ENCODE results near the gene SSR2.

SSR2 gene

DNA sequence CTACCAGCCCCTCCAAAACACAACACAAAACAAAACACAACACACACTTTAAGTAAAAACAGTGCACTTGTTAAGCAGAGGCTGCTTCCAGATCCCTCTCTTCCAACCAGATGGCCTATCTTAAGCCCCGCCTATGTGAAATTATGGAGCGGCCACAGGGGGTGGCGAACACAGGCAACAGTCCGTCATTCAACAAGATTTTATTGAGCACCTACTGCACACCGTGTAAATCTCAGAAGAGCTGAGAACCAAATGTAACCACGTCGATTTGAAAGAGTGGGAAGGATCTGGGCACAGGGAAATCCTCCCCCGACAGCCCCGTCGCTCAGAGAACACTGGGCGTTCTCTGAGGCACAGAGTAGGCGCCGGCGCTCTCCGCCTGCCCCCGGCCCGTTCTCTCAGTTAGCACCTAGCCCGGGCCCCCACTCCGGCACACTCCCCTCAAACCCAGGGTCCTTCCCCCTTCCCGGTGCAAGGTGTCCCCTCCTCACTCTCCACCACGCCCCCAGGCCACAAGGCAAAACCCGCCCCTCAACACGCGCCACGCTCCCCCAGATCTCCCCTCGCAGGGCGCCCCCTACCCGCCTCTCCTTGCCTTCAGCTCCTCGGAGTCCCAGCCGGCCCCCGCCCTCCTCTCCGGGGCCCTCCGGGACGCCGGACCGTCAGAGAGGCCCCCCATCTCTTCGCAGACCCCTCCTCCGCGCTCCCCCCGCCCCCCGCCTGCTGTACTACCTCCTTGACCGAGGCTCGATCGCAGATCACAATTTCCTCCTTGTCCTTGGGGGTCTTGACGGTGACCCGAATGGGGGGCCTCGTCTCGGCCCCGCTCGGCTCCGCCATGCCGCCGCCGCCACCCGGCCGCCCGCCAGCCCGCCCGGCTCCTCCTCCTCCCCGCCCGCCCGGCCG lies 32.4 kb upstream of the SSR2 start:
- Histone ChIP-seq H3K9me3 (replicated peaks in 1 of 2; ENCODE audit: control insufficient read depth in 2 of 2, insufficient read depth in 1 of 2, low read depth in 1 of 2, low read length in 2 of 2) (no peaks in the 10 kb centered on the region), H2AFZ (ENCODE audit: low read length) (peak overlapping the region; percentile 89), H3K23ac (ENCODE audit: low read depth, low read length, poor library complexity) (peak overlapping the region; percentile 62), H3K27ac (replicated peaks; ENCODE audit: low read length) (peak overlapping the region; percentile 64), H2AK5ac (ENCODE audit: low read depth, low read length) (peak overlapping the region; percentile 17), H3K36me3 (replicated peaks in 1 of 2; ENCODE audit: control insufficient read depth in 2 of 2, insufficient read depth in 2 of 2, low read length in 2 of 2) (peaks cover 27 to 59% of the 10 kb centered on the region in 2 donors), H3K27me3 (ENCODE audit: control insufficient read depth in 3 of 3, insufficient read depth in 3 of 3, low read depth in 1 of 3, low read length in 3 of 3) (no peaks in the 10 kb centered on the region), H3K18ac (ENCODE audit: low read length) (peak overlapping the region; percentile 92), H2BK15ac (ENCODE audit: low read length) (peak overlapping the region; percentile 23), H4K91ac (ENCODE audit: low read depth, low read length, poor library complexity) (no peak overlapping the region), H3K14ac (ENCODE audit: low read length) (no peak overlapping the region), H3K4ac (ENCODE audit: low read length) (no peak overlapping the region), H3K4me1 (ENCODE audit: control insufficient read depth in 2 of 2, insufficient read depth in 1 of 2, low read depth in 1 of 2, low read length in 2 of 2) (peaks cover 4 to 7% of the 10 kb centered on the region in 2 donors), H2BK120ac (ENCODE audit: low read depth, low read length) (no peak overlapping the region), H3K4me2 (ENCODE audit: insufficient read depth, low read length, poor library complexity, severe bottlenecking) (peak overlapping the region; percentile 64), H4K8ac (ENCODE audit: low read depth, low read length) (no peak overlapping the region), H3K9ac (ENCODE audit: low read depth, low read length, poor library complexity) (peak overlapping the region; percentile 79), H2BK5ac (ENCODE audit: low read length) (no peak overlapping the region), H3K79me1 (ENCODE audit: low read depth, low read length) (peaks cover 13% of the 10 kb centered on the region), H2BK12ac (ENCODE audit: low read length) (no peak overlapping the region), H3K4me3 (ENCODE audit: low read length in 2 of 2) (peak overlapping the region; percentile 92 to 100)
- peak; percentile 79 for DNase-seq (ENCODE audit: low spot score)
- WGBS, 2 donors (ENCODE audit: extremely low coverage in 2 of 2, insufficient read length in 2 of 2, insufficient replicate concordance in 1 of 2), result no CpG with 5 or more reads among the region's 63 CpGs

DNA sequence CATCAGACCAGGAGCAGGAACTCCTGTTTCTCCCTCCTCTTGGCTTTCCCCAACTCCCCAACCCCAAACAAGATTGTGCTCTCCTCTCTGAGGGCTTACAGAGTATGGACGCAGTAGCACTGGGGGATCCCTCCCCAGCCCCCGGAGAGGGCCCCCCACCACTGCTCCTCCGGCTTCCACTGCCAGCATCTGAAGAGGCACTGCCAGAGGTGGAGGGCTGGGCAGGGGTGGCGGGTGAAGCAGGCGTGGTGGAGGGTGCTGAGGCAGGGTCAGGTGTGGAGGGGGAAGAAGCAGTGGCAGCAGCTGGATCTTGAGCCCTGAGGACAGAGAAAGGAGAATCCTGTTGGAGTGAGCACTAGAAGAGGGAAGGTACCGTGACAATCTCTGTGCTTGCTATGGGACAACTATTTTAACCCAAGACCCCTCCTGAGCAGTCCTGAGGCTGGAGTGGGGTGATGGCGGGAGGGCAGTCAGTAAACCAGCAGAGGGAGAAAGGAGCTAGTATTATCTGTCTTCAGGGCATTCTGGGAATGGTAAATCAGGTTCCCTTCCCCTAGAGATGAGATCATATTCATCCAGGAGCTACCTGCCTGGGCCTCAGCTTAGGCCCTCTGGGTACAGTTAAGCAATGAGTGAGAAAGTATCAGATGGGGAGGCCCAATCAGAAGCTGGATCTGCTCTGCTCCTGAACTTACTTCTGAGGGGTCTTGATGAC lies 30.4 kb upstream of the SSR2 start:
- Histone ChIP-seq H3K9me3 (replicated peaks in 1 of 2; ENCODE audit: control insufficient read depth in 2 of 2, insufficient read depth in 1 of 2, low read depth in 1 of 2, low read length in 2 of 2) (no peaks in the 10 kb centered on the region), H4K8ac (ENCODE audit: low read depth, low read length) (no peak overlapping the region), H2BK5ac (ENCODE audit: low read length) (no peak overlapping the region)

DNA sequence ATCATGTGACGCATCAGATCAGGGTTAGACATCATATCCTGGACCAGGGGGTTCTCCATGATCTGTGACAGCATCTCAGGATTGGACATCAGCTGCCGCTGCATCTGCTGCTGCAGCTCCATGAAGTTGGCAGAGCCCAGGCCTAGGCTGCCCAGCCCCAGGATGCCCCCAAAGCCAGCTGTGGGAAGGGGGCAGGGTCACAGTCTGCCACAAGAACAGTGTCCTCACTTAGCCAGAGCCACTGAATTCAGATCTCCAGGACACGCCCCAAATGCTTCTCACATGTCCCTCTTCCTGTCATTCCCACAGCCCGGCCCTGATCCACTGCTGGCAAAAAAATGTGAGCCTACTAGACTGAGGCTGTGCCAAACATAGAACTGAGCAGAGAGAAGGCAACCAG lies 29.6 kb upstream of the SSR2 start:
- peaks cover 26 to 61% of the 10 kb centered on the region in 2 donors for H3K36me3 ChIP-seq (replicated peaks in 1 of 2; ENCODE audit: control insufficient read depth in 2 of 2, insufficient read depth in 2 of 2, low read length in 2 of 2)
- no peak overlapping the region for H4K91ac ChIP-seq (ENCODE audit: low read depth, low read length, poor library complexity)
- no peak overlapping the region for H2BK120ac ChIP-seq (ENCODE audit: low read depth, low read length)
- peaks cover under 1 to 3% of the 10 kb centered on the region in 2 donors for H3K4me1 ChIP-seq (ENCODE audit: control insufficient read depth in 2 of 2, insufficient read depth in 1 of 2, low read depth in 1 of 2, low read length in 2 of 2)
- no peak overlapping the region for H3K4me2 ChIP-seq (ENCODE audit: insufficient read depth, low read length, poor library complexity, severe bottlenecking)
- H2BK5ac ChIP-seq (ENCODE audit: low read length), result no peak overlapping the region
- no peak overlapping the region for H3K27ac ChIP-seq (replicated peaks; ENCODE audit: low read length)
- no peak overlapping the region for H3K4me3 ChIP-seq (ENCODE audit: low read length in 2 of 2)
- peak overlapping the region; percentile 47 for H3K23ac ChIP-seq (ENCODE audit: low read depth, low read length, poor library complexity)
- no peak overlapping the region for H3K18ac ChIP-seq (ENCODE audit: low read length)
- H2BK15ac ChIP-seq (ENCODE audit: low read length), result no peak overlapping the region
- no peak overlapping the region for H3K4ac ChIP-seq (ENCODE audit: low read length)
- DNase-seq (ENCODE audit: low spot score), result no peak
- peaks cover 13% of the 10 kb centered on the region for H3K79me1 ChIP-seq (ENCODE audit: low read depth, low read length)
- H2AFZ ChIP-seq (ENCODE audit: low read length), result no peak overlapping the region
- no peak overlapping the region for H2BK12ac ChIP-seq (ENCODE audit: low read length)
- no peaks in the 10 kb centered on the region for H3K9me3 ChIP-seq (replicated peaks in 1 of 2; ENCODE audit: control insufficient read depth in 2 of 2, insufficient read depth in 1 of 2, low read depth in 1 of 2, low read length in 2 of 2)
- no peak overlapping the region for H2AK5ac ChIP-seq (ENCODE audit: low read depth, low read length)
- H4K8ac ChIP-seq (ENCODE audit: low read depth, low read length), result no peak overlapping the region
- no peak overlapping the region for H3K9ac ChIP-seq (ENCODE audit: low read depth, low read length, poor library complexity)
- H3K27me3 ChIP-seq (ENCODE audit: control insufficient read depth in 3 of 3, insufficient read depth in 3 of 3, low read depth in 1 of 3, low read length in 3 of 3), result no peaks in the 10 kb centered on the region
- no CpG with 5 or more reads among the region's 4 CpGs for WGBS, 2 donors (ENCODE audit: extremely low coverage in 2 of 2, insufficient read length in 2 of 2, insufficient replicate concordance in 1 of 2)
- no peak overlapping the region for H3K14ac ChIP-seq (ENCODE audit: low read length)

More for the DNA sequence above, 30.4 kb upstream of the SSR2 start:
- Histone ChIP-seq H3K18ac (ENCODE audit: low read length) (no peak overlapping the region), H2BK120ac (ENCODE audit: low read depth, low read length) (no peak overlapping the region), H2AFZ (ENCODE audit: low read length) (no peak overlapping the region), H3K4me2 (ENCODE audit: insufficient read depth, low read length, poor library complexity, severe bottlenecking) (no peak overlapping the region), H3K36me3 (replicated peaks in 1 of 2; ENCODE audit: control insufficient read depth in 2 of 2, insufficient read depth in 2 of 2, low read length in 2 of 2) (peaks cover 29 to 59% of the 10 kb centered on the region in 2 donors), H3K9ac (ENCODE audit: low read depth, low read length, poor library complexity) (peak overlapping the region; percentile 34), H3K4me1 (ENCODE audit: control insufficient read depth in 2 of 2, insufficient read depth in 1 of 2, low read depth in 1 of 2, low read length in 2 of 2) (peaks cover 4 to 7% of the 10 kb centered on the region in 2 donors), H3K14ac (ENCODE audit: low read length) (no peak overlapping the region), H3K79me1 (ENCODE audit: low read depth, low read length) (peaks cover 15% of the 10 kb centered on the region), H3K27me3 (ENCODE audit: control insufficient read depth in 3 of 3, insufficient read depth in 3 of 3, low read depth in 1 of 3, low read length in 3 of 3) (no peaks in the 10 kb centered on the region), H2BK12ac (ENCODE audit: low read length) (no peak overlapping the region), H4K91ac (ENCODE audit: low read depth, low read length, poor library complexity) (no peak overlapping the region), H2BK15ac (ENCODE audit: low read length) (no peak overlapping the region), H3K4ac (ENCODE audit: low read length) (no peak overlapping the region), H2AK5ac (ENCODE audit: low read depth, low read length) (no peak overlapping the region), H3K4me3 (ENCODE audit: low read length in 2 of 2) (no peak overlapping the region), H3K23ac (ENCODE audit: low read depth, low read length, poor library complexity) (no peak overlapping the region), H3K27ac (replicated peaks; ENCODE audit: low read length) (no peak overlapping the region)
- WGBS, 2 donors (ENCODE audit: extremely low coverage in 2 of 2, insufficient read length in 2 of 2, insufficient replicate concordance in 1 of 2), result no CpG with 5 or more reads among the region's 7 CpGs
- no peak for DNase-seq (ENCODE audit: low spot score)

Measured in neuronal stem cell (in vitro differentiated cells).